ENCODE results near the gene UNC119B. TPM values are rescaled to one million over a fixed set of nuclear protein-coding genes. Genes with fewer than 3 reads are reported as not detected.

Gene UNC119B
- total RNA-seq, 2 experiments from 2014 or later, result 23.8 to 24.3 TPM

- H3K27ac Mint-ChIP-seq, result no peak overlapping the region
- H3K9me3 Mint-ChIP-seq, result no peaks in the 10 kb centered on the region
- H3K4me1 Mint-ChIP-seq (ENCODE audit: low read depth), result no peaks in the 10 kb centered on the region
- TF ChIP-seq CTCF (IDR thresholded peaks at IDR 0.05), result no peak
- intact Hi-C loops (cut with micrococcal nuclease), result no loop called here
- no peaks in the 10 kb centered on the region for H3K27me3 Mint-ChIP-seq
- peaks cover 2% of the 10 kb centered on the region for H3K36me3 Mint-ChIP-seq (ENCODE audit: low read depth)
- ATAC-seq (no peak), DNase-seq (no peak)
- no peak overlapping the region for H3K4me3 Mint-ChIP-seq
- POLR2A ChIA-PET, result no interaction called here
- CTCF ChIA-PET, result no interaction called here
Measured at GRCh38 chr12:120739821-120740613, 29.8 kb downstream of the UNC119B start.

- ATAC-seq, result no peak
- DNase-seq, result no peak
- no peak for TF ChIP-seq CTCF (IDR thresholded peaks at IDR 0.05)
- CTCF ChIA-PET, result no interaction called here
- Mint-ChIP-seq H3K4me3 (no peak overlapping the region), H3K36me3 (ENCODE audit: low read depth) (peaks cover 2% of the 10 kb centered on the region), H3K27me3 (no peaks in the 10 kb centered on the region), H3K9me3 (no peaks in the 10 kb centered on the region), H3K27ac (no peak overlapping the region), H3K4me1 (ENCODE audit: low read depth) (no peaks in the 10 kb centered on the region)
- POLR2A ChIA-PET, result no interaction called here
- intact Hi-C loops (cut with micrococcal nuclease), result no loop called here
Measured at GRCh38 chr12:120740871-120741270, 30.6 kb downstream of the UNC119B start.

- Mint-ChIP-seq H3K4me3 (no peak overlapping the region), H3K9me3 (no peaks in the 10 kb centered on the region), H3K27ac (no peak overlapping the region), H3K36me3 (ENCODE audit: low read depth) (no peaks in the 10 kb centered on the region), H3K4me1 (ENCODE audit: low read depth) (no peaks in the 10 kb centered on the region), H3K27me3 (no peaks in the 10 kb centered on the region)
- no peak for TF ChIP-seq CTCF (IDR thresholded peaks at IDR 0.05)
- intact Hi-C loops (cut with micrococcal nuclease), result no loop called here
- CTCF ChIA-PET, result no interaction called here
- ATAC-seq (no peak), DNase-seq (no peak)
- POLR2A ChIA-PET, result no interaction called here
Measured at GRCh38 chr12:120741476-120742421, 31.5 kb downstream of the UNC119B start.

GRCh38 chr12:120744922-120745493 is 34.8 kb downstream of the UNC119B start:
- Mint-ChIP-seq H3K4me1 (ENCODE audit: low read depth) (no peaks in the 10 kb centered on the region), H3K4me3 (no peak overlapping the region), H3K9me3 (no peaks in the 10 kb centered on the region), H3K27me3 (no peaks in the 10 kb centered on the region), H3K36me3 (ENCODE audit: low read depth) (no peaks in the 10 kb centered on the region), H3K27ac (no peak overlapping the region)
- ChIA-PET POLR2A (no interaction called here), CTCF (no interaction called here)
- ATAC-seq, result no peak
- intact Hi-C loops (cut with micrococcal nuclease), result no loop called here
- TF ChIP-seq CTCF (IDR thresholded peaks at IDR 0.05), result no peak
- no peak for DNase-seq
